DMS114 treated with DMSO at 0.1 percent for 48 hours (cell line): ENCODE measurements around the gene NEU3.
"Not testable (repeated sequence)": the region's sequence is repeated elsewhere in the genome, so short reads cannot be mapped to it uniquely, and the experiment has no call there.

Experiments used
- DNase-seq: peaks from one replicate; lab custom pipeline; 2025; ENCODE audit not compliant: unreplicated experiment; lab: John Stamatoyannopoulos, UW

The NEU3 gene

GRCh38 chr11:75028321-75028720 is 39.6 kb downstream of the NEU3 start:
- DNase-seq = no peak

- DNase-seq = no peak
Measured at GRCh38 chr11:75028724-75029123, 40.0 kb downstream of the NEU3 start.

DNA sequence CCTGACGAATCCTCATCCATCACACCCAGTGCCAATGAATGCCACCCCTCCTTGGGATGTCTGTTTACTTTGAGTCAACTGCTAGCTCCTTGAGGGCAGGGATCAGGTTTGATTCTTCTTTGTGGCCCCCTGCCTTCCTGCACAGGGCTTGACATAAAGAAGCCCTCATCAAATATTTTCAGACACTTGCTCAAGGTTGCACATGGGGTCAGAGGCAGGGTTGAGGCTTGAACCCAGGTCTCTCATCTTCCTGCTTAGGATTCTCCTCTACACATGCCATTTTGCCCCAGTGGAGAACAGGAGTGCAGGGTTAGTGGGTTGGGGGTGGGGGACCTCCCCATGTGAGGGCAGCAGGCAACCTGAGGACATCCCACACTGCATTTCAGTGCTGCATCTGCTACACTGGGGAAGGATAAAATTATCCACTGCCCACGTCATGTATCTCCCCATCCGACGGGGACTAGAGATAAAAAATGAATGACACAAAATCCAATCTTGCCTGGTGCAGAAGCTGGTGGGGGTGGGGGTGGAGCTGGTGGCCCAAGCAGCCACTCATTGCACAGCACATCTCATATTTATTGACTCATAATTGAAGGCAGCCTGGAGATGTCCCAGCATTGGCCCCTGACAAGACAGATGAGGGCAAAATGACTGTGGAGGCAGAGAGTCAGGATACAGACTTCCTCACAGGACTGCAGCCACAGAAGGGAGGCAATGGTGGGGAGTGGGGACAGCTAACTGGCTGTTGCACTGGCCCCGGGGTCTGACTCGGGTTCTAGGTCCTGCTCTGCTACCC is 41.3 kb downstream of the NEU3 start:
- DNase-seq = no peak

GRCh38 chr11:75031224-75031753 is 42.6 kb downstream of the NEU3 start:
- no peak for DNase-seq

DNA sequence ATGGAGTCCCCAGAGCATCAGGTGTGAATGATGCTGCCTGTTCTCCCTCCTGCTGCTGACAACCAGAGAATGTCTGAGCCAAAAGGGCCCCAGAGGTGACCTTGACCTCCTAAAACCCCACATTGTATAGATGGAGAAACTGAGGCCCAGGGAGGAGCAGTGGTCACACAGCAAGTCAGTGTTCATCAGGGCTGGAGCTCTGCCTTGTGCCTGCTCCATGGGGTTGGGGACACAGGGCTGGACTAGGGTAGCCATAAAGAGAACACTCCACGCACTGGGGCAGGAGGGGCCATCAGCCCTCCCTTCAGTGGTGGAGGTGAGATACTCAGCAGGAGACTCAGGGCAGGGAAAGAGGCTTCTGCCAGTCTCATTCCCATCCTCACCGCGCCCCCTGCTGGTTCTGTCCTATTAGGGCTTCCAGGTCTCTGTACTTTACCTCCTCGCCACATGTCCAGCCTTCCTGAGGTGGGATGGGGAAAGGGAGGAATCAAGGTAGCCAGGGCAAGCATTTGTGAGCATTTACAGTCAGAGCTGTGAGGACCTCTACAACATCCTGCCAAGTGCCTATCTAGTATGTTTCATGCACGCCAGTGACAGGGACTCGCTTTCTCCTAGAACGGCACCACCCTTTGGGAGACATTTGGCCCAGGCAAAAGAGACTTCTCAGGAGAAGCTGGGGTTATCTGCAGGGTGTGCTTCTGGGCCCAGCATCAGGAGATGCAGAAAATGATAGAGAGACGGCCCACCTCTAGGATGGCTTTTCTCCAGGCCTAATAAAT is 43.2 kb downstream of the NEU3 start:
- peak; percentile 11 for DNase-seq

DNA sequence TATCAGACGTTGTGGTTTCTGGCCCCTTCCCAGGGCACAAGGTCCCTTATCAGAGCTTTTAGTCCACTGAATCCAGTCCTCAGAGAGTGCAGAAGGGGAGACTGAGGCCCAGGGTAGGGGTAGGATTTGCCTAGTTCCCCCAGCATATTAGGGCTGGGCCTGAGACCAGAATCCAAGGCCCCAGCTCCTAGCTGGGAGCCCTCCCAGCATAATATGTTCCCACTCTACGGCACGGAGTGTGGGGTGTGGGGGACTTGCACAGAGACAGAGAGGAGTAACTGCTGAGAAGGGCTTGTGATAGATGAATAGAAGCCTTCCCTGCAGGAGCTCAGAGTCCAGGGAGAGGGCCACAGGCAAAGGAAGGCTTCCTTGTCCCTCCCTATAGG is 43.8 kb downstream of the NEU3 start:
- DNase-seq = no peak

DNA sequence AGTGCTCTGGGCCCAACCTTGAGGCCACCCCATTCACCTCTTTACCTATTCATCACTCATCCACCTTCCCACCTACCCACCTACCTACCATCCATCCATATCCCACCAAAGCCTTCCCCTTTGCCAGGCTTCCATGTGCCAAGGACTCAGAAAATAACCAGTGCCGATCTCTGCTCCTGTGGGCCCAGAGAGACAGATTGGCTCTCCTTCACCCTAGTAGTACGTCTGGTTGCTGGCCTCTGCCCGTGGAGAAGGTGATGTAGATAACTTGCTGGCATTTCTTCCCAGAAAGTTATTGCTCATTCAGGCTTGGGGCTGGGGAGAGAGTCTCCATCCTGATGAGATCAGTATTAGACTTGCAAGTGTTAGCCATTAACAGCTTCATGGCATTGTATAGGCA is 45.2 kb downstream of the NEU3 start:
- no peak for DNase-seq

DNA sequence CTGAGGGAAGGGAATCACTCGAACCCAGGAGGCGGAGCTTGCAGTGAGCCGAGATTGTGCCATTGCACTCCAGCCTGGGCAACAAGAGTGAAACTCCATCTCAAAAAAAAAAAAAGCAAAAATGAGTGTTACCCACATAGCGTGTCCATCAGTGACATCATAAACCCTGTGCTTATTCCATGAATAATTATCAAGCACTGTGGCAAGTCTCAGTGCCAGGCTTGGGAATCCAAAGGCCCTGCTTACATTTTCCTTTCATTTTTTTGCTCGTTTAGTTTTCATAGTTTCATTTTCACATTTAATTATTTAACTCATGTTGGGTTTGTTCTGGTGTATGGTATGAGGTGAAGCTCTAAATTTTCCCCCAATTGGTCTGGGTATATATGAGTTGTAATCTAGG is 46.5 kb downstream of the NEU3 start:
- no peak for DNase-seq

DNA sequence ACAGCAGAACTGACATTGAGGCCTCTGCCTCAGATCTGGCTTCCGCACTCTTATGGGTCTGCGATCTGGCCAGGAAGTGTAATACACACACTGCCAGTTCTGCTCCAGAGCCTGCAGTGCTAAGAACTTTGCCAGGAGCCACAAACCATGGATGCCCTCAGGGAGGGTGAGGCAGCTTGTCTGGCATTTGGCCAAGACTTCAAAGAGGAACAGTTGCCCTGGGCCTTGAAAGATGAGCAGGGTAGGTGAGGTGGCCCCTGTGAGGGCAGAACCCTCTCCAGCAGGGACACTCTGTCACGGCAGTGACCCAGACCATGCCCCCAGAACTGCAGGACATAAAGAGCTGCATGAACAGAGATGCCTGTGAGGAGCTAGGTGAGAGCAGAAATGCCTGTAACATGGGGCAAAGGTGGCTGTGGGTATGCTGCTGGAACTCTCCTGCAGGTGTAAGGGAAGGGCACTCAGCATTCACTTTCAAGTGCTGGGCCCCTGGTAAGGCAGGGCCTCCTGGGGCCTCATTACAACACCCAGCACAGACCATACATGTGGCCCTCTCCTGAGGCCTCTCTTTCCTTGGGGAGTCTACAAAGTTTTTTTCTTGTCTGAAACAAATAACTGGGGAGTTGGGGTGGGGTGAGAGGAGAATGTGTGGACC is 47.3 kb downstream of the NEU3 start:
- DNase-seq = no peak

DNA sequence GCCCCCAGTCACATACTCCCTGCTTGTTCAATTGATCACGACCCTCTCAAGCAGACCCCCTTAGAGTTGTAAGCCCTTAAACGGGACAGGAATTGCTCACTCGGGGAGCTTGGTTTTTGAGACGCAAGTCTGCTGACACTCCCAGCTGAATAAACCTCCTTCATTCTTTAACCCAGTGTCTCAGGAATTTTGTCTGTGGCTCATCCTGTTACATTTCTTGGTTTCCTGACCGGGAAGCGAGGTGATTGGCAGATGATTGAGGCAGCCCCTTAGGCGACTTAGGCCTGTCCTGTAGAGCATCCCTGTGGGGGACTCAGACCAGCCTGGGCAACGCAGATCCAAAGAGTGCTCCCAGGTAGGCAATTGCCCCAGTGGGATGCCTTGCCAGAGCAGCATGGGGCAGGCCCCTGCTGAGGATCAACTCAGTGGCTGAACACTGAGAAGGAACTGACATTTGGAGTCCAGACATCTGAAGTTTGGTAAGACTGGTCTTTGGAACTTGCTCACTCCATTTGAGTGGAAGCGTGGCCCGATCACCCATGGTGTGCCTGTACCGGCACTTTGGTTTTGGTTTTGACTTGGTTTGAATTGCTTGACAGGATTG is 51.5 kb downstream of the NEU3 start:
- no peak for DNase-seq

GRCh38 chr11:75041263-75041662 is 52.5 kb downstream of the NEU3 start:
- DNase-seq = no peak

GRCh38 chr11:75041821-75042220 is 53.1 kb downstream of the NEU3 start:
- not testable (repeated sequence) for DNase-seq

DNA sequence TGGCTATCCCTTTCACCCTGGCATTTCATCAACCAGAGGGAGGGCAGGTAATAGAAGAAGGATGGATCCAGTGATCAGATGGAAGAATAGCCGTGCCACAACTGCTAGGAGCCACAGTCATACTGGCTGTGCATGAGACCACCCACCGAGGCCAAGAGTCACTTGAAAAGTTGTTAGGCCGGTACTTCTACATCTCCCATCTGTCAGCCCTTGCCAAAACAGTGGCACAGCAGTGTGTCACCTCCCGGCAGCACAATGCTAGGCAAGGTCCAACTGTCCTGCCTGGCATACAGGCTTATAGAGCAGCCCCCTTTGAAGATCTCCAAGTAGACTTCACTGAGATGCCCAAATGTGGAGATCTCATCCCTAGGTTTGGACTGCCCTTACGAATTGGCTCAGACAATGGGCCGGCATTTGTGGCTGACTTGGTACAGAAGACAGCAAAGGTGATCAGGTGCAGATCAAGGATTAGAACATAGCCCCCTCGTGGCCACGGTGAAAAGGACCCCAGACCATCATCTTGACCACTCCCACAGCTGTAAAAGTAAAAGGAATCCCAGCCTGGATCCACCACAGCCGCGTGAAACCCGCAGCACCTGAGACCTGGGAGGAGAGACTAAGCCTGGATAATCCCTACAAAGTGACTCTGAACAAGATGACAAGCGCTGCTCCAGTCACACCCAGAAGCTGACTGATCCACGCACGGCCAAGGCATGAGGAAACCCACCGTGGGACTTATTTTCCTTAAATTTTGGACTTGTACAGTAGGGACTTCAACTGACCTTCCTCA is 55.8 kb downstream of the NEU3 start:
- not testable (repeated sequence) for DNase-seq

GRCh38 chr11:75046668-75047067 is 57.9 kb downstream of the NEU3 start:
- DNase-seq = not testable (repeated sequence)

GRCh38 chr11:75047191-75047590 is 58.5 kb downstream of the NEU3 start:
- no peak for DNase-seq

DNA sequence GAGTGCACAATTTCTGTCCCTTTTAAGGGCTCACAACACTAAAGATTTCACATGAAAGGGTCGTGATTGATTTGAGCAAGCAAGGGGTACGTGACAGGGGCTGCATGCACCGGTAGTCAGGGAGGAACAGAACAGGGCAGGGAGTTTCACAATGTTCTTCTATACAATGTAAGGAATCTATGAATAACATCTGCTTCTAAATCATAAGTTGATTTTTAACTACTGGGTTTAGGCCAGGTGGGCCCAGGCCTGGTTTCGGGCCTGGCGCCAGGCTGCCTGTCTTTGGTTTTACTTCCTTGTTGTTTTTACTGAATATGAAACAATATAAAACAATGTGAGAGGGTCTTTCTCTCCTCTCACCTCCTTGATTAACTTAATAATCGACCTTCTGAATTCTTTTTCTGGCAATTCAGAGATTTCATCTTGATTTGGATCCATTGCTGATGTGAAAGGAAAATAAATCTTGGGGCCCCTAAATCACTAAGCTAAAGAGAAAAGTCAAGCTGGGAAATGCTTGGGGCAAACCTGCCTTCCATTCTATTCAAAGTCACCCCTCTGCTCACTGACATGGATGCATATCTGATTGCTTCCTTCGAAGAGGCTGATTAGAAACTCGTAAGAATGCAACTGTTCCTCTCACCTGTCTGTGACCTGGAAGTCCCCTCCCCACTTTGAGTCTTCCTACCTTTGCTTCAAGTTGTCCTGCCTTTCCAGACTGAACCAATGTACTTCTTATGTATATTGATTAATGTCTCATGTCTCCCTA is 61.0 kb downstream of the NEU3 start:
- not testable (repeated sequence) for DNase-seq

DNA sequence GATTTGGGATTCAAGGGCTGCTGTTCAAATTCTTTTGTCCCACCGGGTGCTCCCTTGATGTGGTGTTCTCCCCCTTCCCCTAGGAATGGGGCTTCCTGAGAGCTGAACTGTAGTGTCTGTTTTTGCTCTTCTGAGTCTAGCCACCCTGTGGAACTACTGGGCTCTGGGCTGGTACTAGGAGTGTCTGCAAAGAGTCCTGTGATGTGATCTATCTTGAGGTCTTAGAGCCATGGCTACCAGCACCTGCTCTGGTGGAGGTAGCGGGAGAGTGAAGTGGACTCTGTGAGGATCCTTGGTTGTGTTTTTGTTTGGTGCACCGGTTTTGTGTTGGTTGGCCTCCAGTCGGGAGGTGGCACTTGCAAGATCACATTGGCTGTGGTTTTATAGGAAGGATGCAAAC is 61.8 kb downstream of the NEU3 start:
- no peak for DNase-seq

GRCh38 chr11:75051043-75051442 is 62.3 kb downstream of the NEU3 start:
- no peak for DNase-seq

GRCh38 chr11:75052457-75052856 is 63.7 kb downstream of the NEU3 start:
- DNase-seq = no peak

- no peak for DNase-seq
Measured at GRCh38 chr11:75055511-75055910, 66.8 kb downstream of the NEU3 start.
